NCI-H2196 (cell line): ENCODE measurements around the gene SMIM41.

Experiments used
- DNase-seq: peaks from one replicate; lab custom pipeline; 2025; ENCODE audit not compliant: unreplicated experiment; lab: John Stamatoyannopoulos, UW

The SMIM41 gene

DNA sequence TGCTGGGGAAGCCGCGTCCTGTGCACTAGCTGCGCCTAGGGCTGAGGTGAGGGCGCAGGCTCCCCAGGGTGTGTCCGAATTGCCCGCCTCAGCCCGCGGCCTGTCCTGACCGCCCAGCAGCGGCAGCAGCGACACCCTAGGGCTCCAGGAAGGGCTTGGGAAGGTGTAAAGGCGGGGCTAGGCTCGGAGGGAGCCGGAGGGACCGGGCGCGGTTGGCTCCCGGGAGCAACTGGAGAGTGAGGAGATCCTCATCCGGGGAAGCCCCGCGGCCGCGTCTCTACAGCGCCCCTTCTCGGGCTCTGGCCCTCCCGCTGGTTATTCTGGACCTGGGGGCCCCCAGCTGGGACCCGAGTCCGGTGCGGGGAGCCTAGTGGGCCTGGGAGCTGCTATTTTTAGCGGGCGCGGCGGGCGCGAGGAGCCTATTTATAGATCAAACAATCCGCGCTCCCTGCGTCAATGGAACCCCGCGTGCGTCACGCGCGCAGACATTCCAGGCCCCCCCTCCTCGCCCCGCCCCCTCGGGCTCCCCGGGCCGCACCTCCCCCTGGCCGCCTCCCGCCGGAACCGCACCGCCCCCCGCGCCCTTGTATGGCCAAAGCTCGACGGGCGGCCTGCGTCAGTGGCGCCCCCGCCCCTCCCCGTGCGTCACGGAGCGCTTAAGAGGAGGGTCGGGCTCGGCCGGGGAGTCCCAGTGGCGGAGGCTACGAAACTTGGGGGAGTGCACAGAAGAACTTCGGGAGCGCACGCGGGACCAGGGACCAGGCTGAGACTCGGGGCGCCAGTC, 28.6 kb upstream of the SMIM41 start, which contains the start of gene NR4A1:
NR4A1 (plus strand) TSS at position 685 of the 784 bp plus-strand sequence. CDS start 2,887 bp downstream, outside the sequence.
- peak; percentile 96 for DNase-seq

DNA sequence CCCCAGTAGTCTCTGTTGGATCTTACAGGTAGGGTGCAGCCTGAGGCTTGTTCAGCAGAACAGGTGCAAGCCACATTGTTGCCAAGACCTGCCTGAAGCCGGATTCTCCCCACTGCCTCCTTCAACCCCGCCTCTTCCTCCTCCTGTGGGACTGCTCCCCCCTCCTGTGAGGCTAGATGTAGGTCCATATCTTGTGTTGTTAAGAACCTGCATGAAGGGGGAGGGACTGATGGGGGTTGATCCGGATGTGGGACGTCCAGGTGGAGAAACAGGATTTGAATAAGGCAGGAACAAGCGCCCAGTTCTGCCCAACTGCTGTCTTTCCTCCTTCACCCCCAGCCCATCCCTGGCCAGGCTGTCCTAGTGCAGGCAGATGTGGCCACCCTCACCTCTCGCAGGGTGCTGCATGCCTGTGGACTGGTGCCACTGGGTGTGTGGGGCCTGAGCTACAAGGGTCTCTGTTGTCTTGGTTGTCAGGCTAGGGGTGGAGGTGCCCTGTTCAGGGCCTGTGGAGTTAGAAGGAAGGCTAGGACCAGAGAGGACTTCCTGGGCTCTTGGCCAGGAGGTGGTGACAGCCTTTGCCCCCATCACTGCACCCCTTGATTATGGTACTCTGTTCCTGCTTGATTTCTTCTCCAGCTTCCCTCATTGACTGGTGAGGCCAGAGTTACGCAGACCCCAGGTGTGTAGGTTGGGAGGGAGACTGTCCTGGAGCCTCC, 26.9 kb upstream of the SMIM41 start:
- peak; percentile 48 for DNase-seq

DNA sequence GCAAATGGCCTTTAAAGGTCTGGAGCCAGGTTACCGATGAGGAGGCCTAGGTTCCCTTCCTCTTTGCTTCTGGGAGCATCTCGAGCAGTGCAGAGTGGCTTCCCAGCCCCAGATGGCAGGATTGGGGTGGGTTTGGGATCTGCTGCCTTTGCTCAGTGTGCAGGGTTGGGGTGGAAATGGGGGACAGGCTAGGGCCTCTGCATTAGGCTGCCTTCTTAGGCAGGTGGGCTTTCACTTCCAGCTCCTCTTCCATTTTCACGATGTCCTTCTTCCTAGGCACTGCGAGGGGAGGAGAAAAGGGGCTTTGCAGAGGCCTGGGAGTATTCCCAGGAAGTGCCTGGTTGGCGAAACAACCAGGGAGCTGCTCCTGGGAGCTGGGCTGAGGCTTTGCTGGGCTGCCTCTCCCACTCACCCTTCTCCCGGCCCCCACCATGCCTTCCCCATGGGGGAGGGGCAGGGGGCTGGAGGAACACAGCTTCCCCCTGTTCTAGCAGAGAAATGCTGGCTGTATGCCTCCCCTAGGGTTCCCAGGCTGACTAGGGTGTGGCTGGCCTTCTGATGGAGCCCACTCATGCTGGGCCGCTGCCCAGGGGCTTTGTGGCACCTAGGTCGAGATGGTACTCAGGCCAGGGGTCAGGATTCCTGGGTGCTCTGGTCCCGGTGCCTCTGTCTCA, 25.8 kb upstream of the SMIM41 start:
- no peak for DNase-seq

DNA sequence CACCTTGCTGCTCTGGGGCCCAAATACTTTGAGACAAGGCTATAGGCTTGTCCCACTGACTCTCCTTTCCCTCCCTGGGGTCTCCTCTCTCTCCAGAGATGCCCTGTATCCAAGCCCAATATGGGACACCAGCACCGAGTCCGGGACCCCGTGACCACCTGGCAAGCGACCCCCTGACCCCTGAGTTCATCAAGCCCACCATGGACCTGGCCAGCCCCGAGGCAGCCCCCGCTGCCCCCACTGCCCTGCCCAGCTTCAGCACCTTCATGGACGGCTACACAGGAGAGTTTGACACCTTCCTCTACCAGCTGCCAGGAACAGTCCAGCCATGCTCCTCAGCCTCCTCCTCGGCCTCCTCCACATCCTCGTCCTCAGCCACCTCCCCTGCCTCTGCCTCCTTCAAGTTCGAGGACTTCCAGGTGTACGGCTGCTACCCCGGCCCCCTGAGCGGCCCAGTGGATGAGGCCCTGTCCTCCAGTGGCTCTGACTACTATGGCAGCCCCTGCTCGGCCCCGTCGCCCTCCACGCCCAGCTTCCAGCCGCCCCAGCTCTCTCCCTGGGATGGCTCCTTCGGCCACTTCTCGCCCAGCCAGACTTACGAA, 25.2 kb upstream of the SMIM41 start:
- DNase-seq, result no peak

DNA sequence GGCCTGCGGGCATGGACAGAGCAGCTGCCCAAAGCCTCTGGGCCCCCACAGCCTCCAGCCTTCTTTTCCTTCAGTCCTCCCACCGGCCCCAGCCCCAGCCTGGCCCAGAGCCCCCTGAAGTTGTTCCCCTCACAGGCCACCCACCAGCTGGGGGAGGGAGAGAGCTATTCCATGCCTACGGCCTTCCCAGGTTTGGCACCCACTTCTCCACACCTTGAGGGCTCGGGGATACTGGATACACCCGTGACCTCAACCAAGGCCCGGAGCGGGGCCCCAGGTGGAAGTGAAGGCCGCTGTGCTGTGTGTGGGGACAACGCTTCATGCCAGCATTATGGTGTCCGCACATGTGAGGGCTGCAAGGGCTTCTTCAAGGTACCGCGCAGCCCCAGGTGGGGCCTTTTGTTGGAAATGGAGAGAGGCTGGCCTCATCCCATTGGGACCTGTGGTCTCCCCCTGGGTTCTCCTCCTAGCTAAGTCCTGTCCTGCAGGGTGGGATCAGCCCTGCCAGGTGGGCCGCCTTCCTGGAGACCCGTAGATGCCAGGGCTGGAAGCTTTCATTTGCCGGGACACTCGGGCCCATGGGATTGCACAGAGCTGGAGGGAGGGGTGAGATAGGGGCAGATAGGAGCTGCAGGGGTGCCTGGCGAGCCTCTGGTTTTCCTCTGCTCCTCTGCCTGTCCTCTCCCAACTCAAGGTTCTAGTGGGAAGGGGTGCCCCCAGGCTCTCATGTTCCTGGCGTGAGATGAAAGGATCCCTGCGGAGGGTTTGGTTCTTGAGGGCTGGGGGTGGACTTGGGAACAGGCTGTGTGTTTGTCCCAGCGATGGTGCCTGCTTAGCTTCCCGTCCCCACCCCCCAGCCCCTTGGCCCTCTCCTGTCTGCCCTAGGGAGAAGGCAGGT, 24.4 kb upstream of the SMIM41 start:
- no peak for DNase-seq

DNA sequence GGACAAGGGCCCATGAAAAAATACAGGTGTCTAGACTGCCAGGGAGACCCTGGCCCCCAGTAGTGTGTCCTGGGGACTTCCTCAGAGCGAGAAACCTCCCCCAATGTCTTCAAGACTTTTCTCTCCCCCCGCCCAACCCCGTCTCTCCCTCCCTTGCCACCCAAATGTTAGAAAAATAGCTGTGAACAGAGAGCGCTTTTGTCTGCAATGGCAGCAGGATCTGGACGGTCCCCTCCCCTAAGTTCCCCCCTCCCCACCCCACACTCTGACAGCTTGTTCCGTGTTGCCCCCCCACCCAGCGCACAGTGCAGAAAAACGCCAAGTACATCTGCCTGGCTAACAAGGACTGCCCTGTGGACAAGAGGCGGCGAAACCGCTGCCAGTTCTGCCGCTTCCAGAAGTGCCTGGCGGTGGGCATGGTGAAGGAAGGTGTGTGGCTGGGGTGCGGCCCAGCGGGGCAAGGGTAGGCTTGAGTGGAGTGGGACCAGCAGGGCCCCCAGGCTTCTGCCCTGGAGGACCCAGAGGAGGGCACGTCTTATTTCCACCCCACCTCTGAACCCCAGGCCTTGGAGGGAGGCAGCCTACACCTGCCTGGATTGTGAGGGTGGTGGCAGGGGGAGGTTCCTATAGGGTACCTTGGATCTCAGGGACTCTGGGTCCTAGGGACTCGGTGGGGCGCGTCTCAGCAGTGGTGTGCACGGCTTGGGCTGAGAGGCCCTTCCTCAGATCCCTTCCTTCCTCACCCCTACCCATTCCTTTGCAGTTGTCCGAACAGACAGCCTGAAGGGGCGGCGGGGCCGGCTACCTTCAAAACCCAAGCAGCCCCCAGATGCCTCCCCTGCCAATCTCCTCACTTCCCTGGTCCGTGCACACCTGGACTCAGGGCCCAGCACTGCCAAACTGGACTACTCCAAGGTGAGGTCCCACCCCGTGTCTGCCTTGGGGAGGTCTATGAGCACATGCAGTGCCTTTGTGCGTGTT, 23.5 kb upstream of the SMIM41 start:
- DNase-seq, result no peak

DNA sequence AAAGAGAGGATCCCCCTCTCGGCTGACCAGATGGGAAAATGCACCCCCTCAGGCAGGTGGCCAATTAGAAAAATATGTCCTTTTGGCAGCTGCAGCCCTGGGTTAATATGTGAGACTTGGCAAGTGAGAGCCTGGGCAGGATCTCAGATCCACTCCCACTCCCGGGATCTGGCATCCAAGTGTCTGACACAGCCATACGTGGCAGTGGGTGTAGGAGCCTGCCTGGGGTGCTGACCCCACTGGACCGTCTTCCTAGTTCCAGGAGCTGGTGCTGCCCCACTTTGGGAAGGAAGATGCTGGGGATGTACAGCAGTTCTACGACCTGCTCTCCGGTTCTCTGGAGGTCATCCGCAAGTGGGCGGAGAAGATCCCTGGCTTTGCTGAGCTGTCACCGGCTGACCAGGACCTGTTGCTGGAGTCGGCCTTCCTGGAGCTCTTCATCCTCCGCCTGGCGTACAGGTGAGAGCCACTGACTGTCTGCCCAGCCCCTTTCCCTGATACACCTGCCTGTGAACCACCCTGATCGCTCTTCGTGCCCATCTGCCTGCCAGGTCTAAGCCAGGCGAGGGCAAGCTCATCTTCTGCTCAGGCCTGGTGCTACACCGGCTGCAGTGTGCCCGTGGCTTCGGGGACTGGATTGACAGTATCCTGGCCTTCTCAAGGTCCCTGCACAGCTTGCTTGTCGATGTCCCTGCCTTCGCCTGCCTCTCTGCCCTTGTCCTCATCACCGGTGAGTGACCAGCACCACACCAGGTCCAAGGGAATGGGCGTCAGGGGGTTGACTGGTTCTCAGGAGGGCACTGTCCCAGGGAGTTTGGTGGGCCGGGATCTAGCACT, 22.5 kb upstream of the SMIM41 start:
- no peak for DNase-seq

DNA sequence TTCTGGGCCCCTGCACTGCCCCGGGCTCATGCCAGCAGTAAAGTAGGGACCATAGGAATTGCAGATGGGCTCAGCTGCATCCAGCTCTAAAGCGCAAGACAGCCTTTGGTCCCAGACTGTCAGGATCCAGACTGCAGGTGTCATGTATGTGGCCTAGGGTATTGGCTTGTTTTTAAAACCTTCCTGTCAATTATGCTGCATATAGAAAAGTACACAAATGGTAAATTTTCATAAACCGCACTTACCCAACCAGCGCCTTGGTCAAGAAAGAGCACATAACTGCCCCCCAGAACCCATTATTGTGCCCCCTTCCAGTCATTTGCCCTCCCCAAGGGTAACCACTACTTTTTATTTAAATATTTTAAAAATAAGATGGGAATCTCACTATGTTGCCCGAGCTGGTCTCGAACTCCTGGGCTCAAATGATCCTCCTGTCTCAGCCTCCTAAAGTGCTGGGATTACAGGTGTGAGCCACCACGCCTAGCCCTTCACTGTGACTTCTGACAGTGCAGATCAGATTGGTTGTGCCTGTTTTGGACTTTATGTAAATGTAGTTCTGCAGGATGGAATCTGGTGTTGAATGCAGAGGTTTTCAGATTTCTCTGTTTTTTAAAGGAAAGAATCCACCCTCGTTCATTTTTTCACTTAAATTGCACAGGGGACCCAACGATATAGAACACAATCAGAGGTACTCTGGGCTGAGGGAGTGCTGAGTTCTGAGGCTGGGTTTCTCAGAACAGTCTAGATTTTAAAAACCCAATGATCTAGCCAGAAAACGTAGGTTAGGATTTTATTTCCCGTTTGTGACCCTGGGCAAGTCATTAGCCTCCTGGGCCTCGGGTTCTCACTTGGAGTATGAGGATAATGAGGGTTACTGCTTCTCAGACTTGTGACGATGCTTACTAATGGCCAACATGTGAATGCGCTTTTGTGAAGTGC, 21.6 kb upstream of the SMIM41 start:
- DNase-seq, result no peak

DNA sequence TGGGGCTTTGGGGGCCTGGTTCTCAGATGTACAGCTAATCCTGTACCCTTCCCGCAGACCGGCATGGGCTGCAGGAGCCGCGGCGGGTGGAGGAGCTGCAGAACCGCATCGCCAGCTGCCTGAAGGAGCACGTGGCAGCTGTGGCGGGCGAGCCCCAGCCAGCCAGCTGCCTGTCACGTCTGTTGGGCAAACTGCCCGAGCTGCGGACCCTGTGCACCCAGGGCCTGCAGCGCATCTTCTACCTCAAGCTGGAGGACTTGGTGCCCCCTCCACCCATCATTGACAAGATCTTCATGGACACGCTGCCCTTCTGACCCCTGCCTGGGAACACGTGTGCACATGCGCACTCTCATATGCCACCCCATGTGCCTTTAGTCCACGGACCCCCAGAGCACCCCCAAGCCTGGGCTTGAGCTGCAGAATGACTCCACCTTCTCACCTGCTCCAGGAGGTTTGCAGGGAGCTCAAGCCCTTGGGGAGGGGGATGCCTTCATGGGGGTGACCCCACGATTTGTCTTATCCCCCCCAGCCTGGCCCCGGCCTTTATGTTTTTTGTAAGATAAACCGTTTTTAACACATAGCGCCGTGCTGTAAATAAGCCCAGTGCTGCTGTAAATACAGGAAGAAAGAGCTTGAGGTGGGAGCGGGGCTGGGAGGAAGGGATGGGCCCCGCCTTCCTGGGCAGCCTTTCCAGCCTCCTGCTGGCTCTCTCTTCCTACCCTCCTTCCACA, 20.7 kb upstream of the SMIM41 start:
- DNase-seq, result no peak

DNA sequence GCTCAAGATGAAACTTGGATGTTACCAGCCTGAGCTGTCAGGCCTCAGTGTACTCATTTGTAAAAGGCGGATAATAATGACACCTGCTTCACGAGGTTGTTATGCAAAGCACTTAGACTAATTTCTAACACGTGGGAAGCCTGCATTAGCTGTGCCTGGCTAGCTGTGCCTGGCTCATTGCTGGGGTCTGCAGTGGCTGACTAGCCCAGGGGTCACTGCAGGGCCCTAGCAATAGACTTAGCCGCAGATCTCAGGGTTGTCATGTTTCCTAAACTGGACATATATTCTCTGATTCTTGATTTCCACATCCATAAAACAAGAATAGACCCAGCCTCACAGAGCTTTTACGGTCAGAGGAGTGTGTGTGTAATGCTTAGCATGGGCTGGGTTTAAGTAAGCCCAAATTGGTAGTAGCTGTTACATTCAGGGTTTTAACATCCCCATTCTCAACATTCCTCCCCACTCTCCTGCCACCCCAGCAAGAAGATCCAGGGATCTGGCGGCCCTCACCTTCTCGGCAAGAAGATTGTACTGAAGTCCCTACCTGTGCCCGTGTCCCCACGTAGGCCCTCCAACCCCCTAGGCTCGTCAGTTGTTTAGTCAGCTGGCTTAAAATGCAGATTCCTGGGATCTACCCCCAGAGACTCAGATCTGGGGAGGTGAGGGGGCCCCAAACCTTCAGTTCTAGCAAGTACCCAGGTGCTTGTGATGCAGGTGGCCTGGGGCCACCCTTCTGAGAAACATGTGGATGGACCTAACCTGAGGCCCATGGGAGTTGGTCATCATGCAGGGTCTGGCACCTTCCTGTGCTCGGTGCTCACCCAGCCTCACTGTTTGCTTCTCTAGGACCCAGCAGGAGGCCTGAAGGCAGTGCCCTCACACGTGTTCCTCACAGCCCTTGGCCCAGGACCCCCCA, 19.7 kb upstream of the SMIM41 start:
- DNase-seq, result no peak

DNA sequence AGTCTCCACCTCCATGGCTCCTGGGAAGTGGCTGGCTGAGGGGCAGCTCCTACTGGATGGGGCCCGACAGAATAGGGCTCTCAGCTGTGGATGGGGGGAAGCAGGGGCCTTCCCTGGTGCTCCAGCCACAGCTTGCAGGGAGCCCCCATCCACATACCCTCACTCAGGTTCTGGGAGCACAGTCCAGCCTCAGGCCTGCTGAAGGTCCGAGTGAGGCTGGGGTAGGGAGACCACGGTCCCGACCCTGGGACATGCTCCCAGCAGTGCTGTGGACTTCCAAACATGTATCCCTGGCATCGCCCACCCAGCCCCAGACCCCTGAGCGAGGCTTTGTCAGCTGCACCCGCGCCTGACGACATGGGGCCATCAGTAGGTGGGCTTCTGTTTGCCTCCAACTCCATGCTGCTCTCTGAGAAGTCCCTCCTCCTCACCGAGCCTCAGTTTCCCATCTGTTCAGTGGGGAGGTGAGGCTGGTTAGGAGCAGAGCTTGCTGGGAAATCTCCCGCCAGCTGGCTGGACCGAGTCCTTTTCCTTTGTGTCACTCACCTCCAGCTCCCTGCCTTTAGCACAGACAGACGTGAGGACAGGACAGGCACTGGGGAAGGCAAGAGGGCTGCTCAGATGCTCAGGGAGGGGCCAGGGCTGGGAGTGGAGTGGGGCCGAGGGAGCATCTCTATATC, 18.9 kb upstream of the SMIM41 start:
- DNase-seq, result no peak

DNA sequence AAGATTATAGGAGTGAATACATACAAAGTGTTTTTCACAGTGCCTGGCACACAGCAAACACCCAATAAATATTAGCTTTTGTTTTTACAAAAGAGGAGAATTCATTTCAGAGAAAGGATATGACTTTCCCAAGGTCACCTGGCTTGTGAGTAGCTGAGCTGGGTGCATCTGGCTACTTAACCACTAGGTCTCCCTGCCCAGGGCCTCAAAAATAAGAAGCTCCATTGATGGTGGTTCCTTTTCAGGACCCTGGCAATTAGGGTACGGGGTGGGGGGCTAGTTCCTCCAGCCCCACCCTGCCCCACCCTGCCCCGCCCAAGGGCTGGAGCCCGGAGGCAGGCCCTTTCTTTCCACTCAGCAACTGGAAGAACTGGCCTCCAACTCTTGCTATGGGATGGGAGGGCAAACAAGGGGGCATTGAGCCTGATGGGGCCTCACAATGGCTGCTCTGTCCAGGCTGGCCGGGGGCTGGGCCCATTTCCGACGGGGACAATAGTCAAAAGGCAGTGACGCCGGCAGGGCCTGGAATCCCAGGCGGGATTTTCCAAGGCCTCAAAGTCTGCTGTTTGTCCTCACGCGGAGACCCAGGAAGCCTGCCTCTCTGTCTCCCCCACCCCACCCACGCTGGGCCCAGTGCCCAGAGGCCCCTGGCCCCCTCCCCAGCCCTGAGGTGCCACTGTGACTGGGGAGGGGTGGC, 17.9 kb upstream of the SMIM41 start:
- DNase-seq, result no peak

DNA sequence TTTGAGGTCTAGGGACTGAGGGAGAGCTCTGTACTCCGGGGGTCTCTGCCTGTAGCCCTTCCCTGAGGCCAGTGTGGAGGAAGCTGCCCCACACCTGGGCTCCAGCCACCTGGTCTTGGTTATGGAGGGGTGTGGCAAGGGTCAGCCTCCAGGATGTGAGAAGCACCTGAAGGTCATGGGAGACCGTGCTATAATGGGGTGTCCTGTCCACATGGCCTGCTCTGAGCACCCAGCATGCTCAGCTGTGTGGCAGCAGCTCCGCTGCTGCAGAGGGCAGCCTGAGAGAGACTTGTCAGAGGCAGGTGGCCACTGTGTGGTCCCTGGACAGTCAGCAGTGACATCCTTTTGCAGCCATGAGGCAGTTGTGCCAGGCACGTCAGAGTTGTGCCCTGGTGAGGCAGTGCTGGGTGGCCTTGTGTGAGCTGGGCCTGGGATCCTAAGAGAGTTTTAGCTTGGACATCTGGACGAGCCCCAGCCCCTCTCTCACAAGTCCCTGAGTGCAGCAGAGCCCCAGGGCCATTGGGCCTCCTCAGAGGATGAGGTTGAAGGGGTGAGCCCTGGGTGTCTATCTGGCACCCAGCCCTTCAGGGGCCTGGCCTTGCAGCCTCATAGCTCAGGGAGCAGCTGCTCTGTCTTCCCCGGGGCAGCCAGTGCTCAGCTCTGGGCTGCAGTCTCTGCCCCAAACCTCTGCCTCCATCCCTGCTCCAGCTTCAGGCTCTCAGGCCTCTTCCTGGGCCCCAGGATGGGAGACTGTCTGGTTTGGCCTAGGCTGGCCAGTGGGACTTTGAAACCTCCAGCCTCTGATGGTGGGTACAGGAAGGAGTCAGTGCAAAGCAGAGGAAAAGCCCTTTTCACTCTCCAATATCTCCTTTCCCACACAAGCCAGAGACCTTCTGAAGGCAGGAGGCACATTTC, 17.1 kb upstream of the SMIM41 start:
- no peak for DNase-seq
